ENCODE measurements around the gene PTBP2. TPM values are rescaled to one million over a fixed set of nuclear protein-coding genes. Genes with fewer than 3 reads are reported as not detected.

PTBP2 gene
- total RNA-seq, 4 donors from 2014 or later = 35.8 to 87.1 (median 71.7) TPM

- TF ChIP-seq, protein P1, sequence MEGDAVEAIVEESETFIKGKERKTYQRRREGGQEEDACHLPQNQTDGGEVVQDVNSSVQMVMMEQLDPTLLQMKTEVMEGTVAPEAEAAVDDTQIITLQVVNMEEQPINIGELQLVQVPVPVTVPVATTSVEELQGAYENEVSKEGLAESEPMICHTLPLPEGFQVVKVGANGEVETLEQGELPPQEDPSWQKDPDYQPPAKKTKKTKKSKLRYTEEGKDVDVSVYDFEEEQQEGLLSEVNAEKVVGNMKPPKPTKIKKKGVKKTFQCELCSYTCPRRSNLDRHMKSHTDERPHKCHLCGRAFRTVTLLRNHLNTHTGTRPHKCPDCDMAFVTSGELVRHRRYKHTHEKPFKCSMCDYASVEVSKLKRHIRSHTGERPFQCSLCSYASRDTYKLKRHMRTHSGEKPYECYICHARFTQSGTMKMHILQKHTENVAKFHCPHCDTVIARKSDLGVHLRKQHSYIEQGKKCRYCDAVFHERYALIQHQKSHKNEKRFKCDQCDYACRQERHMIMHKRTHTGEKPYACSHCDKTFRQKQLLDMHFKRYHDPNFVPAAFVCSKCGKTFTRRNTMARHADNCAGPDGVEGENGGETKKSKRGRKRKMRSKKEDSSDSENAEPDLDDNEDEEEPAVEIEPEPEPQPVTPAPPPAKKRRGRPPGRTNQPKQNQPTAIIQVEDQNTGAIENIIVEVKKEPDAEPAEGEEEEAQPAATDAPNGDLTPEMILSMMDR (IDR thresholded peaks at IDR 0.05; ENCODE audit: low read depth) = no peak
Measured at GRCh38 chr1:96782856-96783255, 61.3 kb downstream of the PTBP2 start.

- TF ChIP-seq, protein P1 (IDR thresholded peaks at IDR 0.05; ENCODE audit: low read depth) = no peak
Measured at GRCh38 chr1:96790599-96790998, 69.0 kb downstream of the PTBP2 start.

DNA sequence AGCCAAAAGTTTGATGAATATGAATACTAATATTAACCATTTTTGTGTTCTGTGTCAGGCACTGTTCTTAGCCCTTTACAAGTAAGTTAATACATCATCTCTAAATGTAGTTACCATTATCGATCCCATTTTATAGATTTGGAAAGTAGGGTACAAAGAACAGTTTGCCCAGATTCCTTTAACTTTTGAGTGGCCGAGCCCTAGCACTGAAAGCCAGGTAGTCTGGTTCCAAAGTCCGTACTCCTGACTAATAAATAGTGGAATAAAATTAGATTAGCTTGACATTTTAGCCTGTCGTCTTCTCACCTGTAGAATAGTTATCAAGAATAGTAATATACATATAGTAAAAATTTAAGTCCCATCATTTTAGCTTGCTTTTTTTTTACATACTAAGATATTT is 70.6 kb downstream of the PTBP2 start:
- TF ChIP-seq, protein P1 (IDR thresholded peaks at IDR 0.05; ENCODE audit: low read depth) = no peak

GRCh38 chr1:96804648-96805047 is 83.1 kb downstream of the PTBP2 start:
- TF ChIP-seq, protein P1 (IDR thresholded peaks at IDR 0.05; ENCODE audit: low read depth) = no peak

- TF ChIP-seq, protein P1 (IDR thresholded peaks at IDR 0.05; ENCODE audit: low read depth) = no peak
Measured at GRCh38 chr1:96808191-96808590, 86.6 kb downstream of the PTBP2 start.

- TF ChIP-seq, protein P1 (IDR thresholded peaks at IDR 0.05; ENCODE audit: low read depth) = no peak
Measured at GRCh38 chr1:96815914-96816313, 94.3 kb downstream of the PTBP2 start.

GRCh38 chr1:96820107-96820506 is 98.5 kb downstream of the PTBP2 start:
- TF ChIP-seq, protein P1 (IDR thresholded peaks at IDR 0.05; ENCODE audit: low read depth) = no peak

All from subcutaneous adipose tissue (tissue), 4 donors.